GM19455 (cell line): ENCODE measurements around the gene MRM3.
"Not testable (repeated sequence)": the region's sequence is repeated elsewhere in the genome, so short reads cannot be mapped to it uniquely, and the experiment has no call there.

Source experiments
- ATAC-seq: cut with Tn5 transposase; IDR thresholded peaks from one replicate; pipeline ENCODE4 v1.9.1; 2021; ENCODE audit not compliant: unreplicated experiment

Gene MRM3

DNA sequence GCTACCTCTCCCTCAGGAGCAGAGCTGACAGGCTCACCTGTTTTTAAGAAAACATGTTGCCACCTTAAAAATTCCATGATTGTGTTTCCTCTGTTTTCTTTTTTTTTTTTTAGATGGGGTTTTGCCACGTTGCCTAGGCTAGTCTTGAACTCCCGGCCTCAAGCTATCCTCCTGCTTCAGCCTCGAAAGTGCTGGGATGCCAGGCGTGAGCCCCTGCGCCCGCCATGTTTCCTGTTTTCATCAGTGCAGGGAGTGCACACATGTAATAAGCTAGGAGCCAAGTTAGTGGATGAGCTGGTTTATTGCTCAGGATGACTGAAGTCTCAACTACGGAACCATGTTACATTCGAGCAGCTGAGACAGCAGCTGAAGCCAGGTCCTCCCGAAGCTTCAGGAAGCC lies 13.6 kb downstream of the MRM3 start:
- no peak for ATAC-seq

GRCh38 chr17:796609-797008 lies 14.5 kb downstream of the MRM3 start:
- no peak for ATAC-seq

DNA sequence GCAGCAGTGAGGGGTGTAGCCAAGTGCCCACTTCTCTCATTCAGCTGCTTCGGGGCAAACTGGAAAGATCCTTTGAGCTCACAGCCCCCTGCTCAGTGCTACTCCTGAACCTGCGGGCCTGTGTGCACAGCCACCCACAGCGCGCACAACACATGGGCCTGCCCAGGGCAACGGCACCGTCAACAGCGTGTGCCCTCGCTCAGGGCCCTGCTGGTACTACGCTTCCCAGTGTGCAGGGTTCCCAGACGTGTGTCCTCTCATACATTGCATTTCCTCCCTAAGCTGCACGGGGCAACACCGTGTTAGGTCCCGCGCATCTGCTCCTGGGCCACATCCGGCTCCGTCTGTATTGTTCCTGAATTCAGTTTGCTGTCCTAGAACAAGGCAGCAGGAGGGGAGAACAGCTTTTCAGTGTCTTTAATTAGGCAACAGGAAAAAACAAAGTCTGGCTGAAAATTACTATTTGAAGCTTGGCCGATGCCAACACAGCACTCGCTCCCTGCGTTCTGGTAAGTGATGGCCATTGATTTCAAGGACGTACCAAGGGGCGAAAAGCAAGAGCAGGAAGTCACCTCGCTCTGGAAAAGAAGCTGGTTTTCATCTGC lies 15.2 kb downstream of the MRM3 start:
- no peak for ATAC-seq

DNA sequence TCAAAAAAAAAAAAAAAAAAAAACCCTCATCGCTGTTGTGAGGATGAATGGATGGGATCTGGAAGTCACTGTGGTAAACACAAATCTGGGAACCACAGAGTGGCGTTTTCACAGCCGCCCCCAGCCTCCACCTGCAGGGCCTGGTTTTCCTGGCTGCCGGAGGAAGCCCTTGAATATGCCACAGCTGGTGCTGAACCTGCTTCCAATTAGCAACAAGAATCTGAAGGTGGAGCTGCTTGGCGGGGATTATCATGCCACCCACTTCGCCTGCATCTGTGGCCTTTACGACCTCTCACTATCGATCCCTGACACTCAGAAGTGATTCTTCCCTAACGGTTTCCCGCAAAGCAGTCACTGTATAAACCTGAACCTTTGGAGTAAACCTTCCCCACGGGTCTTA lies 16.1 kb downstream of the MRM3 start:
- ATAC-seq, result no peak

- no peak for ATAC-seq
Observed at GRCh38 chr17:799261-799660, 17.1 kb downstream of the MRM3 start.

- ATAC-seq, result no peak
Observed at GRCh38 chr17:800446-801242, 18.5 kb downstream of the MRM3 start.

GRCh38 chr17:801660-802059 lies 19.5 kb downstream of the MRM3 start:
- no peak for ATAC-seq

- no peak for ATAC-seq
Observed at GRCh38 chr17:802481-802880, 20.3 kb downstream of the MRM3 start.

DNA sequence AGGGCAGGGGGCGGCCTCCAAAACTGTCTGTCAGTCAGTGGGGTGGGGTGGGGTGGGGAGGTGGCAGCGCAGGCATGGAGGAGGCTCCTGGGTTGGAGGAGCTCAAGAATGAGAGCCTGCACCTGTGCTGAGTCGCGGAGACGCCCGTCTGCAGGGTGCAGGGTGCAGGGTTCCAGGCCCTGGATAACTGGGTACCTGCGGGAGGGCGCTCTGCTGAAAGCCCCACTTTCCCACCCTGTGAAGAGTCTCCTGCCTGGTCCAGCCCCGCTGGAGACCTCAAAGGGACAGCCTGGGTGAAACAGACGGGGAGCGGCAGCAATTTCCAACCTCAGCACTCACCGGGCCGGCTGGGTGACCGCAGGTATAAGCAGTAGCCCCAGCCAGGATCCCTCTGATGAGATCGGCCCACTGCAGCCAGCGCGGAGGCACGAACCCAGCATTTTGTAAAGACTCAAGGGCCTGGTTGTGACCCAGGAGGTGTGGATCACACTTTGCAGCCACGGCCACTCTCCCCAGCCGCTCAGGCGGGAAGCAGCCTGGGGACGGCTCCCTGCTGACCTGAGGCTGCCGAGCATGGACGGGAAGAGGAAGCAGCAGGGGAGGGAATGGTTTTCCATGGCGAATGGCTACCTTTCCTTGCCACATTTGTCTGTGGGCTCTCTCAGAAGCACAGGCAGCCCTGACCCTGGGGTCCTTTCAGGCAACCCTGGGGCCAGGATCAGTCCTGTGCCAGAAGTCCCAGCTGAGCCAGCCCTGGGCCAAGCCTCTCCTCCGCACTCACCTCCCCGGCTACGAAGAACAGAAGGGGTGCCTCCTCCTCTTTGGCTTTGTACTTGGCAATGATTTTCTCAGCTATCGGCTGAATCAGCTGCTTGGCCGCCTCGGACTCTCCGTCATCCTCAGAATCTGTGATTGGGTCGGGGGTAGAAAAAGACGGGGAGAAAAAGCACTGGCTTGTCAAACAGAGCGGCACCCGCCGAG lies 21.0 kb downstream of the MRM3 start:
- ATAC-seq, result no peak

DNA sequence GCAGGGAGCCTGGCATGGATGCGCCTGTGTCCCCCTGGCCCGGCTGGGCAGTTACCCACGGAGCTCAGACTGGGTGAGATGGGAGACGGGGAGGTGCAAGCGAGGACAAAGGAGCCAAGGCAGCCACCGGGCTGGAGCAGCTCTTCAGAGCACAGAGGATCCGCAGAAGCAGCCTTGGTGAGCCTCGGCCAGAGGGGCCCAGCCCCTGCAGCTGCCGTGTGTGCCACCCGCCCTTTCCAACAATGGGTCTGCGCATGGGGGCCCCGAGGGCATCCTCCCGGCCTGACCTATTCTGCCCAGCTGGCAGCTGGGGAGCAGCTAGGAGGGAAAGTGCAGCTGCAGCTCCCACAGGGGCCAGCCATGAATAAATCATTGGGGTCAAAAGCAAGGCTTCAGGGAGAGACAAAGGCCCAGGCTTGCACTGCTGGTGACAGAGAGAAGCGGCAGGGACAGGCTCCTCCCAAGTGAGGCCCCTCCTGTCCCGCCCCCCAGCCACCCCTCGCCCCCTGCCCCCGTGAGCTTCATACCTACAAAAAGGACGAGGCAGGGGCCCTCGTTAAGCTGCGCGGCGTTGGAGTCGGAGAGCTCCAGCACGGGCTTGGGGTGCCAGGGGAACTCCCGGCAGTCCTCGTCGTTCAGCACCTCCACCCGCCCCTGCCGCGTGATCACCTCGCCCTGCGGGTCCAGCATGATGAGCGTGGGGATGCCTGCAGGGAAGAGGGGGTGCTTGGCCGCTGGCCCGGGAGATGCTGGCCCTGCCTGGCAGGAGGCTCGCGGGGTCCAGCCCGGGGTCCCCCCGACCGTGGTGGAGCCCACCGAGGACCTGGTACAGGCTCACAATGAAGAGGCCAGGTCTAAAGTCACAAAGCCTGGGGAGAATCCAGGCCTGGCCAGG lies 22.6 kb downstream of the MRM3 start:
- ATAC-seq, result no peak

DNA sequence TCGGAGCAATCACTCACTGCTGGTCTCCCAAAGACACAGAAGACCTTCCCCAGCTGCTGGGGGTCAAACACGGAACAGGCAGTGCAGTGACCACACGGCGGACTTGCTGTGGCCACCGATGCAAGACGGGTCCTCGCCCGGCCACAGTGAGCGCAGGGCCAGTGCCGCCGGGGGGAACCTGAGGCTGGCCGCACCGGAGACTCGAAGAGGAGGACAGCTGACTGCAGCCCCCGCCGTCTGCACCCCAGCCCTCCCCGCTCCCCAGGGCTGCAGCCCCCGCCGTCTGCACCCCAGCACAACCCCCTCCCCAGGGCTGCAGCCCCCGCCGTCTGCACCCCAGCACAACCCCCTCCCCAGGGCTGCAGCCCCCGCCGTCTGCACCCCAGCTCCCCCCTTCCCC lies 23.7 kb downstream of the MRM3 start:
- ATAC-seq, result not testable (repeated sequence)

DNA sequence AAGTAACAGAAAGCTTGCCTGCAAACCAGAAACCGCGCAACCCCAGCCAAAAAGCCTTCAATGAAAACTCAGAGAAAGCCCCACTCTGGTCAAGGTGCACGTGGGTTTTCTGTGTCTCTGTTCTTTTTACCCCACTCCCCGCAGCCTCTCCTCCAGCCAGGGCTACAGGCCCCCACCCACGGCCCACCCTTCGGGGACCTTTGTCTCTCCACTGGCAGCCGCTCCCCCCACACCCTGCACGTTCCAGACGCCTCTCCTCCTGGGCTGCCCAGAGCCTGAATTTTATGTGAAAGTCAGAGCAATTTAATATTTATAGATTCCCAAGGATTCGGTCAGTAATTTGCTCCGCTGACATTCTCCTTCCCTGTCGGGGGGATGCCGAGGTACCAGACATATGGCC lies 24.2 kb downstream of the MRM3 start:
- no peak for ATAC-seq

DNA sequence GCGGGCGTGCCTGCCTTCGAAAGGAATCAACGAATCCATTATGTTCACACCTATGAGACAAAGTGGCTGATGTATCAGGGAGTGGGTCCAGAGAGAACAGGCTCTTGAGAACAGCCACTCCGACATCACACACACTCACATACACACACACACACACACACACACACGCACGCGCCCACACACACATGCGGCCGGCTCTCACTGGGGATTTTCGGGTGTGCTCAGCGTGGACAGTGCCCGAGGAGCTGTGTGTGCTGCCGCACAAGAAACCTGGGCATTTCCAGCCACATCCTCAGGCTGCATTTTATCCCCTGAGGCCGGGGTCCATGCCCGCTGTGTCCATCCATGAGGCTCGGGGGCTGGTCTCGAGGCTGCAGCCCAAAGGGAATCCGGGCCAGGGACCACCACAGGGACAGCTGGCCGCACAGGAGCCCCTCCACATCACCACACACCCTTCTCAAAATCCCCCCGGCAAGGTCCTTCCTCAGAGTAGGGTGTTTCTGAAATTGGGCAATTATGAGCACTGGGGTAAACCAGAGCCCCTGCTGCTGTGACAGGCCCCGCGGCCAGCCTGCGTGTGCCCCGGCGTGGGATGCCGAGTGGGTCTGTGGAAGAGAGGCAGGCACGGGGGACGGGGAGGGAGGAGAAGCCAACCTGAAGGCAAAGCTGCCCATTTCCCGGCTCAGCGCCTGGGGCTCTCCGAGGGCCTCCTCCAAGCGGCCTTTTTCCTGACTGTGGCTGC lies 24.8 kb downstream of the MRM3 start:
- no peak for ATAC-seq

GRCh38 chr17:807523-808294 lies 25.6 kb downstream of the MRM3 start:
- ATAC-seq, result no peak

DNA sequence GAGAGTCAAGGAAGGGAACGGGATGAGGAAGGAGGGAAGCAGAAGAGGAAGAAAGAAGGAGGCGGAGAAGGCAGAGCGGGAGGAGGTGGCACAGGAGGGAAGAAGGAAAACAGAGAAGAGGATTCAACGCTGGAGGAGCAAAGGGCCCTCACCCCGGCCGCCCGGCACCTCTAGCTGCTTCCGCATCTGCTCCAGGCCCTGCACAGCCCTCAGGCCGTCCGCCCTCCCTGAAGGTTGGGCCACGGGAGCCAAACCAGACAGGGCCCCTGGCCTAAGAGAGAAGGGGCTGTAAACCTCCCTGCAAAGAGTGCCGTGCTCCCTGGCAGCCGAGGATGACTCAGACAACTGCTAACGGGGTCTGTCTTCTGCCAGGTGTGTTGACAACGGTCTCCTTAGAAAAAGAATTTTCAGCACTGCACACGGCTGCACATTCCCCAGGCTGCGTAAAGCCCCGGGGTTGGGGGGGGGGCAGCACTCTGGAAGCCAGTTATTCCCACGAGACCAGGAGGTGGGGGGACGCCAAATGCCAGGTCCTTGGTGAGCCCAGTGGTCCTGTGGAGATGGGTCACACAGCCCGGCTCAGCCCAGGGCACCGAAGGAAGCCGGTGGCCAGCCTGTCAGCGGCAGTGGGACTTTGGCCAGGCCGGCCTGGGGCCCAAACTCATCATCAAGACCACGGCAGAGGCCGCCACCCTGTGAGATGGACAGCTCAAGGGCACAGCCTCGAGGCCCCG lies 29.1 kb downstream of the MRM3 start:
- ATAC-seq, result no peak

- ATAC-seq, result no peak
Observed at GRCh38 chr17:812638-813204, 30.6 kb downstream of the MRM3 start.

DNA sequence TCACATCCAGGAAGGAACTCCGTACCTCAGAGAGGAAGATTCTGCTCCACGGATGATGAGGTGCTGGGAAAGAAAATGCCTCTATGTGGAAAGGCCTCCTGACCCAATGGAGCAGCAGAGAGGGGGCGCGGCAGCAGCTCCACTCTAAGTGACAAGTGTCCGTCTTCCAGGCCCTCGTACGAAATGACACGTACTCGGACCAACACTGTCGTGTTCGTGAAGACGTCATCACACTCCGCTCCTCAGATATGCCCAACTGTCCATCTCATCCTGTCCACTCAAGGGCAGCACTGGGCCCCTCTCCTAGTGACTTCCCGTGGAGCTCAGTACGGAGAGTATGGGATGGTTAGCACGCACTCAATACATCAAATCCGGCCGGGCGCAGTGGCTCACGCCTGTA lies 32.2 kb downstream of the MRM3 start:
- ATAC-seq, result no peak

DNA sequence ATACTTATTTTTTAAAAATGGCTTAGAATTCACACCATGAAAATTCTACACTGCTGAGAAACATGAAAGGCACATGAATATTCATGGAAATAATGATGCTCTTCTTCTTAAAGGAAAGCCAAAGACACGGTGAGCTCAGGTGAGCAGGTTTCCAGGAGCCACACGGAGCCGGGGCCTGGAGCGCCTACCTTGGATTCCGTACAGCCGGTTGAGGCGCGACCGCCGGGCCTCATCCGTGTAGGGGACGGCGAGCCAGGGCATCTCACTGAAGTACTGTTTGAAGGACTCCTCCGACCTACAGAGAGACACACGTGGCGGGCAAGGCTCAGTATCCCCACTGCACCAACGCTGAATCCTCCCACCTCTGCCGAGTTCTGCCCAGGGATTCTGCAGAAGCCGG lies 37.1 kb downstream of the MRM3 start:
- ATAC-seq, result no peak
